GM12878 (cell line): ENCODE measurements around the gene ANXA4.

Source experiments
- GABPA ChIP-seq: IDR thresholded peaks from 2 replicates; pipeline ENCODE4 v1.6.1; 2014; ENCODE audit warnings: antibody characterized with exemption, low read depth, mild to moderate bottlenecking, inconsistent platforms
- POLR2A ChIP-seq: IDR thresholded peaks from 2 replicates; pipeline ENCODE4 v1.6.1; 2011; ENCODE audit warnings: low read depth, mild to moderate bottlenecking, low read length
- POLR2AphosphoS5 ChIP-seq: IDR thresholded peaks from 2 replicates; pipeline ENCODE4 v1.6.1; 2011; ENCODE audit warnings: mild to moderate bottlenecking, low read length, inconsistent platforms
- TF ChIP-seq, protein P1 (sequence below), 3 experiments: IDR thresholded peaks in 2 of 3; conservative IDR thresholded peaks in 1 of 3; 2 replicates each; pipeline ENCODE4 v1.5.1; 2011; ENCODE audit warnings: low read depth in 3 of 3, low read length in 3 of 3, mild to moderate bottlenecking in 3 of 3, control low read depth in 2 of 3, moderate library complexity in 2 of 3, inconsistent platforms in 1 of 3, mixed read lengths in 1 of 3; ENCODE audit not compliant: control insufficient read depth in 2 of 3, insufficient read depth in 1 of 3; ENCODE audit errors: extremely low read depth in 1 of 3

DNA sequence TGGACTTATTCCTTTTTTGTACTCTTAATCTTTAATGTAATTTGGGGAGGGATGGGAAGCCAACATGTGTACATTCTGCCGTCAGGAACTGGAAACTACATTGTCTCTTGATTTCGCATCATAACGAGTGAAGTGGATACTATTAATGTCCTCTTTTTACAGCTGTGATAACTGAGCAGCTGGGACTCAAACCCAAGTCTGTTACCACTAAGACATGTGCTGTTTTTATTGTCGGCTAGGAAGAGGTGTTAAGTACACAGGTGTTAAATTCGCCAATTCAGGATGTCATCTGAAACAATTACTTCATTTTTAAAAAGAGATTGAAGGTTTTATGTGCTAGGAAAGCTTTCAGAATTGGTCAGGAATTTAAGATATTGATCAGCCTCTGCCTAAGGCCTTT lies 94.4 kb downstream of the ANXA4 start:
- TF ChIP-seq GABPA (no peak), POLR2A (no peak), POLR2AphosphoS5 (no peak)
- TF ChIP-seq, protein P1, sequence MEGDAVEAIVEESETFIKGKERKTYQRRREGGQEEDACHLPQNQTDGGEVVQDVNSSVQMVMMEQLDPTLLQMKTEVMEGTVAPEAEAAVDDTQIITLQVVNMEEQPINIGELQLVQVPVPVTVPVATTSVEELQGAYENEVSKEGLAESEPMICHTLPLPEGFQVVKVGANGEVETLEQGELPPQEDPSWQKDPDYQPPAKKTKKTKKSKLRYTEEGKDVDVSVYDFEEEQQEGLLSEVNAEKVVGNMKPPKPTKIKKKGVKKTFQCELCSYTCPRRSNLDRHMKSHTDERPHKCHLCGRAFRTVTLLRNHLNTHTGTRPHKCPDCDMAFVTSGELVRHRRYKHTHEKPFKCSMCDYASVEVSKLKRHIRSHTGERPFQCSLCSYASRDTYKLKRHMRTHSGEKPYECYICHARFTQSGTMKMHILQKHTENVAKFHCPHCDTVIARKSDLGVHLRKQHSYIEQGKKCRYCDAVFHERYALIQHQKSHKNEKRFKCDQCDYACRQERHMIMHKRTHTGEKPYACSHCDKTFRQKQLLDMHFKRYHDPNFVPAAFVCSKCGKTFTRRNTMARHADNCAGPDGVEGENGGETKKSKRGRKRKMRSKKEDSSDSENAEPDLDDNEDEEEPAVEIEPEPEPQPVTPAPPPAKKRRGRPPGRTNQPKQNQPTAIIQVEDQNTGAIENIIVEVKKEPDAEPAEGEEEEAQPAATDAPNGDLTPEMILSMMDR (IDR thresholded peaks at IDR 0.05 in 2 of 3, conservative IDR thresholded peaks at IDR 0.05 in 1 of 3; ENCODE audit: control insufficient read depth in 2 of 3, extremely low read depth in 1 of 3, insufficient read depth in 1 of 3, low read depth in 3 of 3, low read length in 3 of 3), result no peak
